GM12878 (cell line): ENCODE data around the gene PHF2. TPM values are rescaled to one million over a fixed set of nuclear protein-coding genes. Genes with fewer than 3 reads are reported as not detected.
A peak's percentile ranks its signal among the peaks of the same experiment; 100 is the strongest.

Source experiments
- ATAC-seq: fragments of 200-7000 bp; cut with Tn5 transposase; 3 replicates; pipeline ENCODE4 v1.9.1; 2020; ENCODE audit warnings: mild to moderate bottlenecking, moderate library complexity
- BruUV-seq: library from RNA; stranded (reverse); fragments of 400-500 nt; replicated peaks from 2 replicates; lab custom pipeline; 2021; lab: Mats Ljungman, UMichigan
- CTCF ChIA-PET: fragments of 300-600 bp; sonication (Branson Sonifier 250); formaldehyde crosslinking; extraction: SDS; loops from one replicate; lab custom pipeline; 2021; ENCODE audit warnings: inconsistent platforms; lab: Yijun Ruan, JAX
- POLR2A ChIA-PET: fragments of 350-600 bp; formaldehyde crosslinking; extraction: SDS; loops from one replicate; lab custom pipeline; 2021; ENCODE audit warnings: inconsistent platforms; lab: Charles Lee
- RAD21 ChIA-PET: fragments of 300-600 bp; sonication (Branson Sonifier 250); formaldehyde crosslinking; loops from one replicate; lab custom pipeline; 2023; ENCODE audit warnings: antibody characterized with exemption; ENCODE audit not compliant: unreplicated experiment; lab: Charles Lee
- SMC1A ChIA-PET: fragments of 300-600 bp; sonication (Branson Sonifier 250); formaldehyde crosslinking; loops from one replicate; lab custom pipeline; 2023; ENCODE audit not compliant: unreplicated experiment, uncharacterized antibody; lab: Charles Lee
- DNase-seq: peaks from one replicate; pipeline ENCODE4 v3.0.0-alpha.2; 2011; ENCODE audit warnings: low read depth, low spot score
- FAIRE-seq: peaks from 3 replicates; lab custom pipeline; 2011; peaks lifted over from hg19 to GRCh38; lab: Jason Lieb, UNC
- H2AFZ ChIP-seq: 2 replicates; pipeline ENCODE4 v1.6.0; 2011; ENCODE audit warnings: low read depth, low read length, control low read depth; ENCODE audit not compliant: control insufficient read depth
- H3K27ac ChIP-seq: 2 replicates; pipeline ENCODE4 v1.5.1; 2011; ENCODE audit warnings: control low read depth; ENCODE audit not compliant: control insufficient read depth, insufficient read depth
- H3K27me3 ChIP-seq, 2 experiments: replicated peaks in 1 of 2; 2 replicates each; pipeline versions ENCODE4 v1.6.0 to v1.6.1; 2011; ENCODE audit warnings: low read length in 1 of 2; ENCODE audit not compliant: control insufficient read depth in 2 of 2, insufficient read depth in 2 of 2
- H3K36me3 ChIP-seq, 2 experiments: 2 replicates each; pipeline ENCODE4 v1.5.1; 2011; ENCODE audit warnings: low read length in 1 of 2; ENCODE audit not compliant: control insufficient read depth in 2 of 2, insufficient read depth in 2 of 2
- H3K4me1 ChIP-seq: 2 replicates; pipeline ENCODE4 v1.6.1; 2011; ENCODE audit warnings: mild to moderate bottlenecking, low read length, moderate library complexity, mixed read lengths; ENCODE audit not compliant: control insufficient read depth, insufficient read depth
- H3K4me2 ChIP-seq: 2 replicates; pipeline ENCODE4 v1.6.0; 2011; ENCODE audit warnings: control low read depth; ENCODE audit not compliant: control insufficient read depth, insufficient read depth
- H3K4me3 ChIP-seq: fragments of 200-600 bp; sonication (generic); 2 replicates; pipeline ENCODE4 v1.5.1; 2016
- H3K79me2 ChIP-seq: 2 replicates; pipeline ENCODE4 v1.6.0; 2011; ENCODE audit warnings: low read length; ENCODE audit not compliant: control insufficient read depth, insufficient read depth
- H3K9ac ChIP-seq: 2 replicates; pipeline ENCODE4 v1.8.0; 2011; ENCODE audit warnings: low read length, control low read depth, mixed read lengths; ENCODE audit not compliant: control insufficient read depth, insufficient read depth
- H3K9me3 ChIP-seq: replicated peaks from 3 replicates; pipeline ENCODE4 v1.5.1; 2011; ENCODE audit warnings: mild to moderate bottlenecking, low read length; ENCODE audit not compliant: control insufficient read depth, insufficient read depth
- H4K20me1 ChIP-seq: 2 replicates; pipeline ENCODE4 v1.6.0; 2011; ENCODE audit not compliant: control insufficient read depth, insufficient read depth
- CEBPB ChIP-seq, 2 experiments: fragments of 150-350 bp in 1 of 2; IDR thresholded peaks; 2 replicates each; pipeline ENCODE4 v1.6.1; 2012 to 2014; ENCODE audit warnings: low read depth in 2 of 2, low read length in 2 of 2, borderline replicate concordance in 1 of 2, inconsistent platforms in 1 of 2
- CREB1 ChIP-seq: IDR thresholded peaks from 2 replicates; pipeline ENCODE4 v1.6.1; 2012; ENCODE audit warnings: low read depth, mild to moderate bottlenecking, inconsistent platforms
- EGR1 ChIP-seq, 2 experiments: IDR thresholded peaks; 1 replicate in 1 of 2; 2 replicates in 1 of 2; pipeline ENCODE4 v1.6.1; 2011 to 2012; ENCODE audit warnings: low read depth in 2 of 2, low read length in 2 of 2, borderline replicate concordance in 1 of 2, mild to moderate bottlenecking in 1 of 2, moderate library complexity in 1 of 2
- EP300 ChIP-seq, 2 experiments: fragments of 150-350 bp in 1 of 2; IDR thresholded peaks; 2 replicates each; pipeline ENCODE4 v1.6.1; 2011 to 2012; ENCODE audit warnings: low read depth in 2 of 2, low read length in 2 of 2, borderline replicate concordance in 1 of 2, improper control_type of control experiment in 1 of 2, inconsistent platforms in 1 of 2; ENCODE audit not compliant: control insufficient read depth in 1 of 2
- FOXK2 ChIP-seq: fragments of 450-650 bp; IDR thresholded peaks from 2 replicates; pipeline ENCODE4 v1.6.1; 2017; ENCODE audit warnings: mild to moderate bottlenecking, moderate library complexity
- IKZF1 ChIP-seq: fragments of 450-650 bp; conservative IDR thresholded peaks from 2 replicates; pipeline ENCODE4 v1.6.1; 2017; ENCODE audit warnings: antibody characterized with exemption, mild to moderate bottlenecking
- IKZF2 ChIP-seq, 2 experiments: fragments of 450-650 bp; IDR thresholded peaks; 2 replicates each; pipeline ENCODE4 v1.6.1; 2017; ENCODE audit warnings: mild to moderate bottlenecking in 2 of 2, moderate library complexity in 2 of 2
- MTA2 ChIP-seq: fragments of 450-650 bp; IDR thresholded peaks from 2 replicates; pipeline ENCODE4 v1.6.1; 2016; ENCODE audit warnings: low read depth, mild to moderate bottlenecking, moderate library complexity
- PAX5 ChIP-seq: IDR thresholded peaks from 2 replicates; pipeline ENCODE4 v1.6.1; 2011; ENCODE audit warnings: low read depth, low read length, borderline replicate concordance
- SIN3A ChIP-seq: IDR thresholded peaks from 2 replicates; pipeline ENCODE4 v1.6.1; 2012; ENCODE audit warnings: low read depth, low read length, improper control_type of control experiment
- SPI1 ChIP-seq: IDR thresholded peaks from 2 replicates; pipeline ENCODE4 v1.6.1; 2011; ENCODE audit warnings: low read depth, mild to moderate bottlenecking, low read length, moderate library complexity, borderline replicate concordance; ENCODE audit not compliant: insufficient read depth
- TCF12 ChIP-seq: IDR thresholded peaks from 2 replicates; pipeline ENCODE4 v1.6.1; 2011; ENCODE audit warnings: low read depth, mild to moderate bottlenecking, low read length
- WGBS: methylation state at CpG from one replicate; pipeline ENCODE4 v1.1.6; 2016; ENCODE audit warnings: low lambda C conversion rate; ENCODE audit not compliant: insufficient replicate concordance, insufficient coverage; ENCODE audit errors: missing lambda C conversion rate; 5-methylcytosine and 5-hydroxymethylcytosine counted together
- in situ Hi-C: fragments of 300-500 bp; cut with MboI; formaldehyde crosslinking; loops from 9 replicates; pipeline ENCODE4 v1.14.3; 2018; ENCODE audit warnings: mixed read lengths
- intact Hi-C: fragments of 100-400 bp; cut with micrococcal nuclease; formaldehyde crosslinking; loops from one replicate; pipeline ENCODE4 v1.14.2; 2022; ENCODE audit not compliant: unreplicated experiment
- polyA plus RNA-seq, 11 experiments: library from polyadenylated mRNA; depleted of rRNA in 4 of 11; unstranded in 6 of 11; stranded (reverse) in 5 of 11; fragments of >200 nt; fragmentation: Nextera tagmentation in 4 of 11; fragmentation: Illumina TruSeq in 1 of 11; extraction: Ambion mirVana in 4 of 11; extraction: Trizol in 1 of 11; gene quantifications; 1 replicate in 1 of 11; 2 replicates in 10 of 11; pipeline versions ENCODE4 v1.2.1 to v1.2.3, GENCODE V29; 2011 to 2016; ENCODE audit warnings: inconsistent platforms in 2 of 11, missing spikeins in 2 of 11, low read depth in 1 of 11
- total RNA-seq, 4 experiments: library from RNA; depleted of rRNA in 3 of 4; stranded (reverse); fragments of >200 nt in 3 of 4; fragmentation: Illumina TruSeq in 1 of 4; extraction: Trizol in 1 of 4; gene quantifications; 2 replicates each; pipeline versions ENCODE4 v1.2.1 to v1.2.3, GENCODE V29; 2013 to 2021
- TF ChIP-seq, protein P1 (sequence below): fragments of 450-650 bp; IDR thresholded peaks from 2 replicates; pipeline ENCODE4 v1.6.1; 2017; ENCODE audit warnings: mild to moderate bottlenecking, low read depth, inconsistent platforms; ENCODE audit not compliant: poor library complexity, severe bottlenecking
- TF ChIP-seq, protein P2 (sequence below): IDR thresholded peaks from 2 replicates; pipeline ENCODE4 v1.6.1; 2011; ENCODE audit warnings: low read depth, low read length, improper control_type of control experiment, borderline replicate concordance
- TF ChIP-seq, protein P3 (sequence below): IDR thresholded peaks from 2 replicates; pipeline ENCODE4 v1.6.1; 2012; ENCODE audit warnings: low read depth, low read length, improper control_type of control experiment
- TF ChIP-seq, protein P4 (sequence below): IDR thresholded peaks from 2 replicates; pipeline ENCODE4 v1.6.1; 2011; ENCODE audit warnings: mild to moderate bottlenecking, low read depth, low read length, moderate library complexity; ENCODE audit not compliant: insufficient replicate concordance

Gene PHF2
- total and polyA plus RNA-seq, 10 of the 15 experiments (the other 5 are each of a cell fraction or from before 2014, with no cell fraction given), result 0.34 to 13.3 (median 5.5) TPM

DNA sequence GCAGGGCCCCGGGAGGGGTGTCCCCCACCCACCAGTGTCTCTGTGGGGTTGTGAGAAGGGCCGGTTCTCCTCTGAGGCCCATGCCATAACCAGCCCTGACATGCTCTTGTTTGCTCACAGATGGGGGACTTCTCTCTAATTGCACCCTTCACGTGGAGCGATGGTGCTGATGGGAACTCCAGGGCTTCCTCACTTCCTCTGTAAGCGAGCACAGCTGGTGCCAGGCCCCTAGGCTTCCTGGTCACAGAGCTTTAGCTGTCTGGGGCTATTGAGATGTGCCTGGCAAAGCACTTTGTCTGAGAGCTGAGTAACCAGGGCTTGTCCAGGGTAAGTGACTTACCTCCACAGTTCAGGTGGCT is 36.4 kb downstream of the PHF2 start:
- no peak overlapping the region for H3K9ac ChIP-seq
- H3K4me2 ChIP-seq, result peak overlapping the region; percentile 38; the same call in 1 of the 2 replicates
- no TSS peak for BruUV-seq
- peaks cover 7% of the 10 kb centered on the region; the same call in 2 of the 3 replicates for H3K9me3 ChIP-seq
- intact Hi-C loops, result no loop called here
- in situ Hi-C loops, result no loop called here
- peak; percentile 83 for ATAC-seq
- H3K4me3 ChIP-seq, result no peak overlapping the region
- peaks cover 3% of the 10 kb centered on the region; the same call in 1 of the 2 replicates for H3K4me1 ChIP-seq
- H2AFZ ChIP-seq, result no peak overlapping the region; the same call in 1 of the 2 replicates
- ChIA-PET POLR2A (no interaction called here), SMC1A (no interaction called here), RAD21 (no interaction called here), CTCF (no interaction called here)
- FAIRE-seq, result no peak
- H4K20me1 ChIP-seq, result no peaks in the 10 kb centered on the region
- no peaks in the 10 kb centered on the region for H3K36me3 ChIP-seq
- H3K79me2 ChIP-seq, result no peaks in the 10 kb centered on the region; the same call in 1 of the 2 replicates
- H3K27ac ChIP-seq, result peak overlapping the region; percentile 1; the same call in 1 of the 2 replicates
- DNase-seq, result peak; percentile 15
- 0% methylated on average over 5 of the region's 5 CpGs for WGBS
- no peaks in the 10 kb centered on the region for H3K27me3 ChIP-seq
- TF ChIP-seq, protein P1, sequence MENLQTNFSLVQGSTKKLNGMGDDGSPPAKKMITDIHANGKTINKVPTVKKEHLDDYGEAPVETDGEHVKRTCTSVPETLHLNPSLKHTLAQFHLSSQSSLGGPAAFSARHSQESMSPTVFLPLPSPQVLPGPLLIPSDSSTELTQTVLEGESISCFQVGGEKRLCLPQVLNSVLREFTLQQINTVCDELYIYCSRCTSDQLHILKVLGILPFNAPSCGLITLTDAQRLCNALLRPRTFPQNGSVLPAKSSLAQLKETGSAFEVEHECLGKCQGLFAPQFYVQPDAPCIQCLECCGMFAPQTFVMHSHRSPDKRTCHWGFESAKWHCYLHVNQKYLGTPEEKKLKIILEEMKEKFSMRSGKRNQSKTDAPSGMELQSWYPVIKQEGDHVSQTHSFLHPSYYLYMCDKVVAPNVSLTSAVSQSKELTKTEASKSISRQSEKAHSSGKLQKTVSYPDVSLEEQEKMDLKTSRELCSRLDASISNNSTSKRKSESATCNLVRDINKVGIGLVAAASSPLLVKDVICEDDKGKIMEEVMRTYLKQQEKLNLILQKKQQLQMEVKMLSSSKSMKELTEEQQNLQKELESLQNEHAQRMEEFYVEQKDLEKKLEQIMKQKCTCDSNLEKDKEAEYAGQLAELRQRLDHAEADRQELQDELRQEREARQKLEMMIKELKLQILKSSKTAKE, result no peak
- TF ChIP-seq CEBPB (IDR thresholded peaks at IDR 0.05; ENCODE audit: borderline replicate concordance in 1 of 2, low read depth in 2 of 2, low read length in 2 of 2) (no peak), CREB1 (no peak), EP300 (IDR thresholded peaks at IDR 0.05; ENCODE audit: borderline replicate concordance in 1 of 2, control insufficient read depth in 1 of 2, low read depth in 2 of 2, low read length in 2 of 2) (no peak), EGR1 (IDR thresholded peaks at IDR 0.05; ENCODE audit: borderline replicate concordance in 1 of 2, low read depth in 2 of 2, low read length in 2 of 2) (0 out of 3 replicates have a peak, but pooled peaks of 1 of the 2 experiments have one; percentile 31), FOXK2 (no peak), IKZF2 (IDR thresholded peaks at IDR 0.05) (no peak), SIN3A (no peak), SPI1 (peak; percentile 72), MTA2 (0 out of 2 replicates have a peak, but pooled peaks have one; percentile 17), IKZF1 (no peak), TCF12 (0 out of 2 replicates have a peak, but pooled peaks have one; percentile 40), PAX5 (no peak)
- TF ChIP-seq, protein P2, sequence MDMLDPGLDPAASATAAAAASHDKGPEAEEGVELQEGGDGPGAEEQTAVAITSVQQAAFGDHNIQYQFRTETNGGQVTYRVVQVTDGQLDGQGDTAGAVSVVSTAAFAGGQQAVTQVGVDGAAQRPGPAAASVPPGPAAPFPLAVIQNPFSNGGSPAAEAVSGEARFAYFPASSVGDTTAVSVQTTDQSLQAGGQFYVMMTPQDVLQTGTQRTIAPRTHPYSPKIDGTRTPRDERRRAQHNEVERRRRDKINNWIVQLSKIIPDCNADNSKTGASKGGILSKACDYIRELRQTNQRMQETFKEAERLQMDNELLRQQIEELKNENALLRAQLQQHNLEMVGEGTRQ, result no peak
- TF ChIP-seq, protein P3, sequence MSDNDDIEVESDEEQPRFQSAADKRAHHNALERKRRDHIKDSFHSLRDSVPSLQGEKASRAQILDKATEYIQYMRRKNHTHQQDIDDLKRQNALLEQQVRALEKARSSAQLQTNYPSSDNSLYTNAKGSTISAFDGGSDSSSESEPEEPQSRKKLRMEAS, result no peak
- TF ChIP-seq, protein P4, sequence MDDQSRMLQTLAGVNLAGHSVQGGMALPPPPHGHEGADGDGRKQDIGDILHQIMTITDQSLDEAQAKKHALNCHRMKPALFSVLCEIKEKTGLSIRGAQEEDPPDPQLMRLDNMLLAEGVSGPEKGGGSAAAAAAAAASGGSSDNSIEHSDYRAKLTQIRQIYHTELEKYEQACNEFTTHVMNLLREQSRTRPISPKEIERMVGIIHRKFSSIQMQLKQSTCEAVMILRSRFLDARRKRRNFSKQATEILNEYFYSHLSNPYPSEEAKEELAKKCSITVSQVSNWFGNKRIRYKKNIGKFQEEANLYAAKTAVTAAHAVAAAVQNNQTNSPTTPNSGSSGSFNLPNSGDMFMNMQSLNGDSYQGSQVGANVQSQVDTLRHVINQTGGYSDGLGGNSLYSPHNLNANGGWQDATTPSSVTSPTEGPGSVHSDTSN, result peak; percentile 4
